Kidney capillary endothelial cell (primary cell): Measurements from ENCODE around the gene MCCC1.
"Not testable (repeated sequence)": the region's sequence is repeated elsewhere in the genome, so short reads cannot be mapped to it uniquely, and the experiment has no call there.

Source experiments
- DNase-seq: peaks from one replicate; pipeline ENCODE4 v3.0.0-alpha.2; 2018; ENCODE audit warnings: low spot score

MCCC1 gene

DNA sequence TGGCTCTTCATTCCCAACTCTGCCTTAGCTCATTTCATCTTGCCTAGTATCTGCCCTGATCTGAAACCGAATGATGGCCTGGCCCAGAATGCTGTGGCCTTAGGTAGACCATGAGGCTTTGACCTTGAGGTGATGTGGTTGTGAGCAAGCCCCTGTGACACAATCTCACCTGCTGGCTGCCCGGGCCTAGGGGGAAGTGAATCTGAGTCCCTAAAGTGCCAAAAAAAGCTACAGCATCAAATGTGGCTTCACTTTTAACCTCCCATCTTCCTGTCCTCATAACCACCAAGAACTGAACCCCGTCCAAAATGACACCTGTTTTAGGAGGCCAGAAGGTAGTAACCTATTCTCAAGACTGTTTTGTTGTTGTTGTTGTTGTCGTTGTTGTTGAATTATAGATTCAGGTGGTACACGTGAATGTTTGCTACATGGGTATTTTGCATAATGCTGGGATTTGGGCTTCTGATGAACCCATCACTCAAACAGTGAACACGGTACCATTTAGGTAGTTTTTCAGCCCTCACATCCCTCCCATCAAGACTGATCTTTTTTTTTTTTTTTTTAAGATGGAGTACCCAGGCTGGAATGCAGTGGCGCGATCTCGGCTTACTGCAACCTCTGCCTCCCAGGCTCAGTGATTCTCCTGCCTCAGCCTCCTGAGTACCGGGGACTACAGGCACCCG is 54.6 kb downstream of the MCCC1 start:
- no peak for DNase-seq

DNA sequence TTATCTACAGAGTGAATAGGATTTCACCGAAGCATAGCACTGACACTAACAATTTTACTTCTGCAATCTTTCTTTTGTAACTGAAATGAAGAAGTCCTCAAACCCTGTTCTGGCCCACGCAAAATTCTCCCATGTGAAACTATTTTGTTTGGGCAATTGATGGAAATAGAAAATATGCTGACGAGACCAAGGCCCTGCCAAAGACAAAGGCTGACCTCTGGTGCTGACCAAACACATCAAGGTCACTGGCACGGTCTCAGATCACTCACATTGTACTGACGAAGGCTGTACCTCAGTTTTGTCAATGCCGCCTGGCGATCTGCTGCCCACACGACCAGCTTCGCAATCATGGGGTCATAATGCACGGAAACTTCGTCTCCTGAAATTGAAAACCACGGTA is 60.5 kb downstream of the MCCC1 start:
- DNase-seq = no peak

DNA sequence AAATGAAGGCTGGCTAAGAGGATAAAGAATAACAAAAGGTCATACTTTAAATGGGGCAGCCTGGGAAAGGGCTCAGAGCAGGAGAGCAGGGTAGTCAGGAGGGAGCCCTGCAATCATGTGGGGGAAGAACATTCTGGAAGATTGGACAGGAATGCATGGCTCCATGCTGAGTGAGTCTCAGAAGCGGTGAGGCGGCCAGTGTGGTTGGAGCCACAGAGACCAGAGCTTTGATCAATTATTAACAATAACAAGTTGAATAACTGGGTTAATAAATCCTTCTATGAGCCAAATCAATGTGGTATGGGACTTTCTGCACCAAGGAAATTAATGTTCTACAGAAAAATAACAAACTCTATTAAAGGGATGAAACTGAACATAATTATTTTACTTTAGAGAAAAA is 61.1 kb downstream of the MCCC1 start:
- no peak for DNase-seq

DNA sequence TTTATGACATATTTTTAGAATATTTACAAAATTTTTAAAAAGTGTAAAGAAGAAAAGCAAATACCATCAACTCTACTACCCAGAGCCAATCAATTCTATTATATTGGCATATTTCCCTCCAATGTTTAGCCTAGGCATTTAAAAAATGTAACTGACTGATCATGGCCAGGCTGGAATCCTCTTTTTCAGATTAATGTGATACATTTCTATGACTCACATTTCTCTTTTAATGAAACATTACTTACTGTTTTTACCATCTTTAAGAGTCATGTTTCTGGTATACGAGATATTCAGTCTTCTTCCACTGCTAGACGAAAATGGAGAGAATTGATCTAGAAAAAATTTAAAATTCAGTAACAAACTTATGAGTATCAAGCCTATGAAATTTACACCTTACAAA is 65.5 kb downstream of the MCCC1 start:
- DNase-seq = no peak

DNA sequence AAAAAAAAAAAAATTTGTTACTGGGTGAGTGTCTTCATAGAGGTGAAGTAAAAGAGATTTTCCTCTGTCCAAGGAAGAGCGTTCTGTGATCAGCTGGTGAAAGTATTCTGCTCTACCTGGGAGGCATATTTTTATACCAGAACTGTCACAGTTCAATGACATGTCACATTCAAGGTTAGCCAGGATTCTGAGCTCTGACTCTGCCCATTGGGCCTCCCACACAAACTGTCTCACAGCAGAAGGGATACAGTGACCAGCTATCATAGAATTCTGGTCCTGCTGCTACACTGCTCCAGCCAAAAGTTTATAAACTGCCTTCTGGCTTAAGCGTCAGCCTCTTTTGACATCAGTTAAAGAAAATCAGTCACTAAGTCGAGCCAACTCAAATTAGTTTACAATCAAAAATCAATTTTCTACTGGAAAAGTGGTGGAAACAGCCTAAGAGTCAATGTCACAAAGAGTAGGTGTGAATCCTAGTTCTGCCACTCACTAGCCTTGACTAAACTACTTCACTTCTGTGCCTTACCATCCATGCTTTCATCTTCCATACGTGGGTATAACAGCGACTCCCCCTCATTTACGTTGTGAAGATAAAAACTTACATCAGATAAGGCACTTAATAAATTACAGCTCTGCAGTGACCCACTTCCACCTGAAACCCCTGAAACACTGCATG is 66.3 kb downstream of the MCCC1 start:
- DNase-seq = no peak

DNA sequence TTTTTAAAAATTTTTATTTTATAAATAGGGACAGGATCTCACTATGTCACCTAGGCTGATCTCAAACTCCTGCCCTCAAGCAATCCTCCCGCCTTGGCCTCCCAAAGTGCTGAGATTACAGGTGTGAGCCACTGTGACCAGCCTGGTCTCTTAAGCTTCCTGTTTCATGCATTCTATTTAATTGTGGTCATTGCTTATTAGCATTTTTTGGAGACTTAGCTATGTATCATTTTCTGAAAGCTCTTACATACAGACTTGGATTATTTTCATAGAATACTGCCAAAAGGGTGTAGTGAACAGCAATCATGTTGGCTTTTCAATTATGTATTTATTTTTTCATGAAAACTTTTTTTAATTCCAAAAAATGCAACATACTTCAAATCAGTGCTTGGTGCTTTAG is 67.5 kb downstream of the MCCC1 start:
- DNase-seq = no peak

DNA sequence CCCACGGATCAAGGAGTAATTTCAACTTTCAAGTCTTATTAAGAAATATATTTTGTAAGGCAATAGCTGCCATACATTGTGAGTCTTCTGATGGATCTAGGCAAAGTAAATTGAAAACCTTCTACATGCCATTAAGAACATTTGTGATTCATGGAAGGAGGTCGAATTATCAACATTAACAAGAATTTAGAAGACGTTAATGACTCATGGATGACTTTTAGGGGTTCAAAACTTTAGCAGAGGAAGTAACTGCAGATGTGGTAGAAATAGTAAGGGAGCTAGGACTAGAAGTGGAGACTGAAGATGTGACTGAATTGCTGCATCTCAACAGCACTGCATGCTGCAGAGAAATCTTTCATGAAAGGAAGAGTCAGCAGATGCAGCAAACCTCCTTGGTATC is 70.9 kb downstream of the MCCC1 start:
- no peak for DNase-seq

DNA sequence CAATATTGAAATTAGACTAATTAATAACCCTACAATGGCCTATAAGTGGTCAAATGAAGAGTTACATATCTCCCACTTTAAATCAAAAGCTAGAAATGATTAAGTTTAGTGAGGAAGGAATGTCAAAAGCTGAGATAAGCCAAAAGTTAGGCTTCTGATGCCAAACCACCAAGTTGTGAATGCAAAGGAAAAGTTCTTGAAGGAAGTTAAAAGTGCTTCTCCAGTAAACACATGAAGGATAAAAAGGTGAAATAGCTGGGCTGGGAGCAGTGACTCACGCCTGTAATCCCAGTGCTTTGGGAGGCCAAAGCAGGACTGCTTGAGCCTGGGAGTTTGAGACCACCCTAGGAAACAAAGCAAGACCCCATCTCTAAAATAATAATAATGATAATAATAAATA is 72.0 kb downstream of the MCCC1 start:
- no peak for DNase-seq

DNA sequence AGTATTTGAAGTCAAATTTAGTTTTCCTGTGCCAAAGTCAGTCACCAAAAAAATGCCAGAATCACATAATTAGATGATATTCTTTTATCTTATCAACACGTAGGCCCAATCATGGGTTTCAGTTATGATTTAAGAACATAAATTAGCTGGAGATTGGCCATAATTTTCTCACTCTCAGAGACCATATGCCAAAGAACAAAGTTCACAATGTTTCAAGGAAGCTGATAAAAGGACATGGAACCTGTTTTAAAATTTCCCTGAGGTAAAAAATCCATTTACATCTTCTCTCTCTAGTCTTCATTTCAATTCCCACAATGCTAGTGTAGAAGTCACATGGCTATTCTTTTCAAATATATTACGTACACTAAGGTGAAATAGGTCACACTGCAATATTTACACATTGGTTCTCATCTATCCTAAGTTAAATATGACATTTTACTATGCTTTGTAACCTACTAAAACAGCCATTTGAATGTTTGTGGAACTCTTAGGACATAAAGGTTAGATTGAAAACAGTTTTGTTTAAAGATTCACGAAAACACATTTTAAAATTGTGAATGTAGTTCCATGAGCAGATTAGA is 76.3 kb downstream of the MCCC1 start:
- DNase-seq = no peak

DNA sequence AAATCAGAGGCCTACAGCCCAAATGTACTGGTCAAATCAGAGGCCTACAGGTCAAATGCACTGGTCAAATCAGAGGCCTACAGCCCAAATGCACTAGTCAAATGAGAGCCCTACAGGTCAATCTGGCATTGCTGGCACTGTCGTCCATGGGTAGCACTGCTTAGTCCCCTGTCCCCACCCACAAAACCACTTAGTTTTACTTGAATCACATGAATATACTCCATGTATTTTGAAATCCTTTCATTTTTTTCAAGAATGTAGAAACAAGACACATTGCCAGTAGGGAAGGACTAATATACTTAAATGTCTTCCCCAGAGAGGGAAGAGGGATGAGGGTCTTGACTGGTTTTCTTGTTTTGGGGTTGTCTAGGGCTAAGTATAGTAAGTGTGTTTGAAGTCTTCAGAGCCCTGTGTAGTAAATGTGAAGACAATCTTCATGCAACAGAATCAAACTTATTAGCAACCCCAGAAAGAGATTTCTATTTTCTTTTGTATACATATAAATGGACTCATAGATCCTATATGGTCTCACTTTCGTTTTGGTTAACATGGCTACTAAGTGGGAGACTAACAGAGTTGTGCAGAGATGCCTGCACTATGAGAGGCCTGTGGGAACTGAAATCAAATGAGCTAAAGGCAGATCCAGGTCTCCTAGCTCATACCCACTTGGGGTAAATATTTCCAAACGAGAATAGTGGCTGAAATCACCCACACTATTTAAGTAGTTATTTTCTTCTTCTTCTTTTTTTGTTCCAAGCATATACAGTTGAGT is 80.7 kb downstream of the MCCC1 start:
- no peak for DNase-seq

DNA sequence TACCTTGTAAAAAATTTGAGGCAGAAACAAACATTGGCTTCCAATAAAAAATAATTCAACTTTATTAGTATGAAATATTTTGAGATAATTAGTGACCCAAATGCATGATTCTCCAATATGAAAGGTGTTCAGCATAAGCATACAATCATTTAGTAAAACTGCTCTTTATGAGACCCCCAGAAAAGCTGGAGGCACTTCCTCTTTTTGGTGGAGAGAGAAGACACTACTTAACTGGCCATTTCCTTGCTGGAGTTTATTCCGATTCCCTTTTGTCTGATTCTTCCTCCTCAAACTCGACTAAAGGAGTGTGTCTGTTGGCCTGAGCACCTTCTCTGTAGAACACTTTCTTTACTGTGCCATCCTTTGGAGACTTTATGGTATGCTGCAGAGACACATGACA is 84.1 kb downstream of the MCCC1 start:
- DNase-seq = no peak

DNA sequence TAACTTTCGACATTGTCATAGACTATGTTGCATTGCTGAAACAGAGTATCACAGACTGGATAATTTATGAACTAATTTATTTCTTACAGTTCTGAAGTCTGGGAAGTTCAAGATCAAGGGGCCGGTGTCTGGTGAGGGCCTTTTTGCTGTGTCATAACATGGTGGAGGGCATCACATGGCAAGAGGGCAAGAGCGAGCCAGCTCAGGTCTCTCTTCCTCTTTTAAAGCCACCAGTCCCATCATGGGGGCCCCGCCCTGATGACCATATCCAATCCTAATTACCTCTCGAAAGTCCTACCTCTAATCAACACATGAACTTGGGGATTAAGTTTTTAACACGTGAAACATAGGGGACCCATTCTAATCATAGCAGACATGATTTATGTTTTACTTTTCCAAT is 85.4 kb downstream of the MCCC1 start:
- no peak for DNase-seq

DNA sequence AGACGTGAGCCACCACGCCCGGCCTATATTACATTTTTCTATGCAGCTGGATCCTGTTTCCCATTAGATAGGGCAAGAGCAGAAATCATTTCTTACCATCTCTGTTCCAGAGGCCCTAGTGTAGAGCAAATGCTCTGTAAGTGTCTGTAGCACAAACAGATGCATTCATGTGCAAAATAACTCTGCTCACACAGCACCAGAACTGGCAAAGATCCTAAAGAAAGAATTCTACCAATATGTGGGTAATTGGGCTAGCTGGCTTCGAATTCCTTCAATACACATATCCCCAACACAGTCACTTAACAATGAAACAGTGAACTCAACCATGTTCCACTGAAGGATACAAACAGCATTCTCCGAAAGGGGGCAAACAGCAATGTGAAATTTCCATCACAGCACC is 86.2 kb downstream of the MCCC1 start:
- no peak for DNase-seq

DNA sequence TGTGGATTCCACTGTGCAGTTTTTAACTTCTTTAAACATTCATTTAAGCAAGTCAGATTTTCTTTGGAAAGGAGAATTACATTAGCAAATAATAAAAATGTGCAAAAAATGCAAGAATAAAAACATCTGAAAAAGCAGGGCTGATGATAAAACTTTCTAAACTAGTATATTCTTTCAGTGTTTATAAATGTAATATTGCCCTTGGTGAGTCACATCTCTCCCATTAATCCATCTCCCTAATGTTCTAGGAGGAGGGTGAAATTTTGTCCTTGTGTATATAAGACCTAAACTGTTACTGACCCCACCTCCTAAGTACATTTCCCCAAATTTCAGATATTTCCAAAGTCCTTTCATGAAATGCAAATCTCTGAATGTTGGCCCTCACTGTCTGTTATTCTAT is 90.5 kb downstream of the MCCC1 start:
- no peak for DNase-seq

DNA sequence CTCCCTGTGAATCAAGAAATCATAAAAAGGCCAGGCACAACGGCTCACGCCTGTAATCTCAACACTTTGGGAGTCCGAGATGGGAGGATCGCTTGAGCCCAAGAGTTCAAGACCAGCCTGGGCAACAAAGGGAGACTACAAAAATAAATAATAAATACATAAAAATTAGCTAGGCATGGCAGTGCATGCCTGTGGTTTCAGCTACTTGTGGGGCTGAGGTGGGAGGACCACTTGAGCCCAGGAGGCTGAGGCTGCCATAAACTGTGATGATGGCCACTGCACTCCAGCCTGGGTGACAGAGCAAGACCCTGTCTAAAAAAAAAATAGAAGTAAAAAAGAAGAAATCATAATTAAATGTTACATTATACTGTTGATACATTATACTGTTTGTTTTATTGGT is 91.0 kb downstream of the MCCC1 start:
- DNase-seq = no peak

DNA sequence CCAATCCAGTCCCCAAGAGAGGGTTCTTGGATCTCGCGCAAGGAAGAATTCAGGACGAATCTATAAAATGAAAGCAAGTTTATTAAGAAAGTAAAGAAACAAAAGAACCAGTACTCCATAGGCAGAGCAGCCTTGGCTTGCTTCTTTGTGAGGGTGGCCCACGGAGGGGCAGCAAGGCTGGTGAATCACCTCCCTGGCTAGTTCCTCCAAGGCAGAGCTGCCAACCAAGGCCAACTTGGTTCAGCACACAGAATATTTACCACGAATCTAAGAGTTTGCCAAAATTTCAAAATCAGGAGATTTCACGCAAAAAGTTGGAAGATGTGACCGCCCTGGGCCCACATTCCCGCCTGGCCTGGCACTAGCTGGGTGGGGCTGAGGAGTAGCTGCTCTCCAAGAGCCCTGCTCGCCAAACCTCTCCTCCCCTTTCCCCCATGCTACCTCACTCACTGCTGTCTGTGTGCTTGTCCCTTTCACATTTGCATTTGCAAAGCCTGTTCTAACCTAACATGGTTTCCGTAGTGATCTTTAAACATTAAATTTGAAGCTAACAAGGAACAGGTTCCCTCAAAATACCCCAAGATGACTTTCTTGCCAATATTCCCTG is 92.8 kb downstream of the MCCC1 start:
- no peak for DNase-seq

DNA sequence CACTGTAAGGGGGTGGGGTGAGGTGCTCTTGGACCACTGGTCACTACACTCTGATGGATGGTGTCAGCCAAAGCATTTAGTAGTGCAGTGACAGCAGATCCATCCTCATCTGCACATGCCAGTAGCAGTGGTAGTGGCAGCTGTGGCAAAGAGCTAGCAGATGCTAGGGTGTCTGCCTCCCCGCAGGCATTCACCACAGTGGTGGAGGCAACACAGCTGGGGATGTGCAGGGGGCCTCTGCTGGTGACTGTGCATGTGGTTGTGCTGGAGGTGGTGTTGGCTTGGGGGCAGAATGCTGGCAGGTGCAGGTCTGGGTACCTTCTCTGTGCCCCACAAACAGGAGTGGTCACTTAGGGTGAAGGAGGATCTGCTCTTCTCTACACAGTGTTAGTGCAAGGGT is 99.5 kb downstream of the MCCC1 start:
- DNase-seq = no peak

DNA sequence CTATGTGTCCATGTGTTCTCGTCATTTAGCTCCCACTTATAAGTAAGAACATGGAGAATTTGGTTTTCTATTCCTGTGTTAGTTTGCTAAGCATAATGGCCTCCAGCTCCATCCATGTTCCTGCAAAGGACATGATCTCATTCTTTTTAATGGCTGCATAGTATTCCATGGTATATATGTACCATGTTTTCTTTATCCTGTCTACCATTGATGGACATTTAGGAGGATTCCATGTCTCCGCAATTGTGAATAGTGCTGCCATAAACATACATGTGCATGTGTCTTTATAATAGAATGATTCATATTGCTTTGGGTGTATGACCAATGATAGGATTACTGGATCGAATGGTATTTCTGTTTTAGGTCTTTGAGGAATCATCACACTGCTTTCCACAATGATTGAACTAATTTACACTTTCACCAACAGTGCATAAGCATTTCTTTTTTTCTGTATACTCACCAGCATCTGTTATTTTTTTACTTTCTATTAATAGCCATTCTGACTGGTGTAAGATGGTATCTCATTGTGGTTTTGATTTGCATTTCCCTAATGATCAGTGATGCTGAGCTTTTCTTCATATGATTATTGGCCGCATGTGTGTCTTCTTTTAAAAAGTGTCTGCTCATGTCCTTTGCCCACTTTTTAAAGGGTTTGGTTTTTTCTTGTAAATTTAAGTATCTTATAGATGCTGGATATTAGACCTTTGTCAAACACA is 105.7 kb downstream of the MCCC1 start:
- not testable (repeated sequence) for DNase-seq

DNA sequence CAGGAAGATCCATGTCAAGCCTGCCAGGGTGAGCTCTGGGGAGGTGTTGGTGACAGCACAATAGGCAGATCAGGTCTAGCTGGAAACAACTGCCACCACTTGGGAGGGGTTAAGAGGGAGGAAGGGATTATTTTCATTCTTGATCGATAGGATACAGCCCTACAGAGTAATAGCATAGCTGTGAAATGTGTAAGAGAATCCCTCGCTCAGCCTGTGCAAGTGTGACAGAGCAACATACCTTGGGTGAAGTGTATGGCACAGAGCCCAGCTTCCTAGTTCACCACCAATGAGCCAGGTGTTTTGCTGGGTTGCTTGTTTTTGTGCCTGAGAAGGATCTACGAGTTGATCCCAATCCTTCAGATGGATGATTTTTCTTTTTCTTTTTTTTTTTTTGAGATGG is 109.7 kb downstream of the MCCC1 start:
- DNase-seq = no peak

DNA sequence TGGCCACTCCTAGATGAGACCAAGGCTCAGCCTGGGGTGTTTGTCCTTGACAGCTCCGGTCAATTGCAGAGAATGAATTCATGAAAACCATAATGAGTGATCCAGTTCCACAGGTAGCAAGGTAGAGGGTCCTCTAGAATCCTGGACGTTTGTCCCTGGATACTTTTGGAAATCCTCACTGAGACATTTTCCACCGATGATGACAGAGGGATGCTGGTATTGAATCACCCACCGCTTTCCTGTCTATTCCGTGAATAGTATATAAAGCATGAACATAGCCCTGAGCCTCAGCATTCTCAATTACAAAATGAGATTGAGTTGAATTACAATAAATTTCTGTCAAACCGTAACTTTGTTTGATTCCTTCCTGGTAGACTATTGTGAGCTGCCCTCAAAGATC is 113.3 kb downstream of the MCCC1 start:
- DNase-seq = no peak

DNA sequence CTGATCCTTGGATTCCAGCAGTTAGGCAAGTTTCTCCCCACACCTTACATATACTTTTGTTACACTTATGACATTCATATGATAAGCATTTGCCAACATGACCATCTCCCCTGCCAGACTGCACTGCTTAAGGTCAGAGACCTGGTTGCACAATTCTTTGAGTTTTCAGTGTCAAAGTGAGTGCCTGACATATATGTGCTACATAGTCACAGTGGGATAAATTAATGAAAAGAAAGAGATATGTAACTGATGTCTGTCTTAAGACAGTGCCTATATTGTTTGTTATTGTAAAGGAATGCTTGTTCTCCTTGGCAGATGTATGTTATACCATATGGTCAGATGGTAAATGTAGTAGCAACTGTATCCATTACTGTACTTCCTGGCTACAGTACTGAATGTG is 115.4 kb downstream of the MCCC1 start:
- DNase-seq = no peak

DNA sequence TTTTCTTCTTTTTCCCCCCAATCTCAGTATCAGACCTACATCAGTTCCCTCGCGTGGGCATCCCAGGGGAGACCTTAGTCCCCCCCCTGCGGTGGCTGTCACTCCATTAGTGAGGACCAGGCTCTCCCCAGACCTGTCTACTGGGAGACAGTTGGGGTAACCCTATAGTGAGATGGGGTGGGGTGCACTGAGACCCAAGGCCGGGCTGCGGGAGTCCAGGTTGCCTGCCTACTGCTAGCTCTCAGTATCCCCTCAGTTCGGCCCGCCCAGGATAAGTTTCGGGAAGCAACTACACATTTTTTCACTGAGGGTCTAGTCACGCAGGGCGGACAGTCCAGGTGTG is 118.3 kb downstream of the MCCC1 start:
- no peak for DNase-seq
